ENCODE results near the gene NXPH4.

- TF ChIP-seq CTCF (IDR thresholded peaks at IDR 0.05) (no peak), ZFX (IDR thresholded peaks at IDR 0.05; ENCODE audit: borderline replicate concordance) (no peak)
These were observed 28.5 kb upstream of the NXPH4 start for GRCh38 chr12:57188090-57188425.
